GM21360 (cell line): ENCODE measurements around the gene ZC3H7A.

Experiments used
- ATAC-seq: cut with Tn5 transposase; IDR thresholded peaks from one replicate; pipeline ENCODE4 v1.9.1; 2021; ENCODE audit warnings: mild to moderate bottlenecking, moderate library complexity; ENCODE audit not compliant: unreplicated experiment

Gene ZC3H7A

GRCh38 chr16:11740567-11740966 lies 56.5 kb downstream of the ZC3H7A start:
- no peak for ATAC-seq

DNA sequence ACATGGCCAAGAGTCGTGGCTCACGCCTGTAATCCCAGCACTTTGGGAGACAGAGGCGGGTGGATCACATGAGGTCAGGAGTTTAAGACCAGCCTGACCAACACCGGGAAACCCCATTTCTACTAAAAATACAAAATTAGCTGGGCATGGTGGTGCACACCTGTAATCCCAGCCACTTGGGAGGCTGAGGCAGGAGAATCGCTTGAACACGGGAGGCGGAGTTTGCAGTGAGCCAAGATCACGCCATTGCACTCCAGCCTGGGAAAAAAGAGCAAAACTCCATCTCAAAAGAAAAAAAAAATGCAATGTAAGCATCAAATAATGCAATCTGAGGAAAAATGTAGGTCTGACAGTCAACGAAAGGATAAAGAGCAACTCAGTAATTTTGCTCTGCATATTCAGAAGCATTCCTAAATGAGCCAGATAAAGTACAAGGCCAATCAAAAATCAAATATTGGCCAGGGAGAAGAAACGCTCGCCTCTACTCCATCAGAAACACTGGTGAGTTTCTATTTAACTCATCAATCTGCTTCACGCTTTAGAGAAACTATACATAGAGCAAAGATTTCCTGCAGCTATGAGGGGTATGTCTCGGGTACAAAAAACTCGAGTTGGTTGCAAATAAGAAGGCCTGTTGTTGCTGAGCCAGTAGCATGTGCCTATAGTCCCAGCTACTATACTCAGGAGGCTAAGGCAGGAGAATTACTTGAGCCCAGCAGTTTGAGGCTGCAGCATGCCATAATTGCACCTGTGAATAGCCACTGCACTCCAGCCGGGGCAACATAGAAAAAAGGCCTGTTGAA lies 58.1 kb downstream of the ZC3H7A start:
- no peak for ATAC-seq

GRCh38 chr16:11737713-11738112 lies 59.3 kb downstream of the ZC3H7A start:
- no peak for ATAC-seq

GRCh38 chr16:11736903-11737302 lies 60.2 kb downstream of the ZC3H7A start:
- no peak for ATAC-seq

GRCh38 chr16:11735787-11736186 lies 61.3 kb downstream of the ZC3H7A start:
- no peak for ATAC-seq

DNA sequence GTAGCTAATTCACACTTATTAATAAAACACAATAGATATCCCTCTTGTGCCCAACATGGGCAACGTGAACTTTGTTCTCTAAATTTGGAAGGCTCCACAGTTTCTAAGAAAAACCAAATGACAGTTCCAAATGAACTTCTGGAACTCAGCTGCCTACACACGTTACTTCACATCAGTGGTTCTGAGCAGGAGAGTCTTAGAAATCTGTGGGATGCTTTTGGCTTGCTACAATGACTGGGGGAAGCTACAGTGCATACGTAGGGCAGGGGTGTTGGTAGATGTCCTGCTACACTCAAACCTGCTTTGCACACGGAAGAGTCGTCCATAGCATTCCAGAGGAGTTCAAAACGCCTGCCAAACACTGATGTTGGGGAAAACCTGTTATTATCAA lies 62.4 kb downstream of the ZC3H7A start:
- no peak for ATAC-seq

DNA sequence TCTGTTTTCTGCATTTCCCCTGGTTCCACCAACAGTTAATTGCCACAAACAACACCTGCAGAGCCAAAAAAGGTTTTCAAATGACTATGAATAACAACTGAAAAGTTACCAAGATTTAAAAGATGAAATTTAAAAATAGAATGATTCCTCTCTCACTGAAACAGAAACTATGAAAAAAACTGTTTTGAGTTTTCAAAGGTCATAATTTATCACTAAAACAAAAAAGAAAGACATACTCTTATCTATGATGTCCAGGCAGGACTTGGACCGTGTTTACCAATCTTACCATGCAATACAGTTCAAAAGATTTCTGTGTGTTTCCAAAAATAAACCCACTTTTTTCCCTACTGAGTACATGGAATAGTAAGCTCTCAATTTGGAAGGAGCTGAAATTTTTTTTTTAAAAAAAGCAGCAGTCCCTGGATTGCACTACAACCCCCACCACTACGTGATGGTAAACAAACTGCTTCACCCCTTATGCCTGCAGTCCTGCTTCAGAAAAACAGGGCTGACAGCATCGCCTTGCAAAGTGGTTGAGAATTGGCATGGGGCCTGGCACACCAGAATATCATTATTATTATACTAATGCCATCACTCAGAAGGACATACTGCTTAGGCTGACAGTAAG lies 62.9 kb downstream of the ZC3H7A start:
- no peak for ATAC-seq

- ATAC-seq, result no peak
Measured at GRCh38 chr16:11731222-11731621, 65.8 kb downstream of the ZC3H7A start.

DNA sequence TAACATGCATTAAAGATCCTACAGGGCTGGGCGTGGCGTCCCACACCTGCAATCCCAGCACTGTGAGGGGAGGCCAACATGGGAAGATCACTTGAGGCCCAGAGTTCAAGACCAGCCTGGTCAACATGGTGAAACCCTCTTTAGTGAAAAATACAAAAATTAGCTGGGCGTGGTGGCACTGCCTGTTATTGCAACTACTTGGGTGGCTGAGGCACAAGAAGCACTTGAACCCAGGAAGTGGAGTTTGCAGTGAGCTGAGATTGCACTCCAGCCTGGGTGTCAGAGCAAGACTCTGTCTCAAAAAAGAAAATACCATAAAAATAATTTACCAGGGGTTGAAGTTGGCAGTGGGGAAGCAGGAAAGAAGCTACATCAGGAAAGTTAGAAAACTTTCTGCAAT lies 67.3 kb downstream of the ZC3H7A start:
- no peak for ATAC-seq

GRCh38 chr16:11727796-11728543 lies 69.1 kb downstream of the ZC3H7A start:
- no peak for ATAC-seq

GRCh38 chr16:11726008-11726407 lies 71.0 kb downstream of the ZC3H7A start:
- no peak for ATAC-seq

DNA sequence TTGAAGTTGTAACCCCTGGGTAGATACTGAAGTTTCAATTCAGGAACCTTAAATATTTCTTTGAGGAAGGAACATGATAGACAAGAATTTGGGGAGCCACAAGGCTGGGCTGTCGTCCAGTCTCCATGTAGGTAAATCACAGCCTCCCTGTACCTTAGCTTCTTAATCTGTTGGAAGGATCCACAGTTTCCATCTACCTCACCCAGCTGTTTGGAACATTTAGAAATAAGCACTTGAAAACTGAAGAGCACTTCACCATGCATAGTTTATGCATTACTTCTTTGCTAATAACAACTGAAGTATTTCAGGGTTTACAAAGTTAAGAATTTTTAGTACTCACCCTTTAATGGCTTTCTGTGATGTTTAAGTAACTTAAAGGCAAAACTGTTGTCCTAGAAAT lies 71.6 kb downstream of the ZC3H7A start:
- ATAC-seq, result no peak

- no peak for ATAC-seq
Measured at GRCh38 chr16:11722468-11722808, 74.6 kb downstream of the ZC3H7A start.

DNA sequence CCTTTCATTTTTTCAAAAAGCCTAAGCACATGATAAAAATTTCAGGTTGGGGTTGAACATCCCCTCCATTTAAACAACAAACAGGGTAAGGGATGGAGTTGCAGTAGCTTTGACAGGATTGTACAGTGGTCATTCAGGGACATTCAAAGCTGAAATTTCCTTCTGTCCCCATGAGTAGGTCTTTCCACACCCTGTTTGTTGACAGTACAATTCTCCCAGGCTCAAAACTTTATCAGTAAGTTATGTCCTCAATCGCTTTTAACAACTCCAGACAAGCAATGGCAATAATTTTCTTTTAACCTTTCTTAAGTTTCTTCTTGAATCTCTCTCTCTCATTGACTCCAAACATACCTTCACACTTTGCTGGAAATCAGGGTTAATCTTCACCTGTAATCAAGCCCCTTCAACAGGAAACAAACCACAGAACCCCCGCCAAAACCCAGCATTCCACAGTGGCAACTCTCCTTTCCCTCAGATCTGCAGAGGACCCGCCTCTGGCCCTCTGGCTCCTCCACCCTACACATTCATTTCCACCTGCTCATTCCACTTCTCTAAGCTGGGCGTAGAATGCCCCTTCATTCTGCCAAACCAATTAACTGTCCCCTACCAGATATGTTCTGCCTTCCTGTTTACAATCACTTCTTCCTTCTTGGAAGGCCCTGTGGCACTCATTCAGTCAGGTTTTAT lies 75.1 kb downstream of the ZC3H7A start:
- no peak for ATAC-seq

DNA sequence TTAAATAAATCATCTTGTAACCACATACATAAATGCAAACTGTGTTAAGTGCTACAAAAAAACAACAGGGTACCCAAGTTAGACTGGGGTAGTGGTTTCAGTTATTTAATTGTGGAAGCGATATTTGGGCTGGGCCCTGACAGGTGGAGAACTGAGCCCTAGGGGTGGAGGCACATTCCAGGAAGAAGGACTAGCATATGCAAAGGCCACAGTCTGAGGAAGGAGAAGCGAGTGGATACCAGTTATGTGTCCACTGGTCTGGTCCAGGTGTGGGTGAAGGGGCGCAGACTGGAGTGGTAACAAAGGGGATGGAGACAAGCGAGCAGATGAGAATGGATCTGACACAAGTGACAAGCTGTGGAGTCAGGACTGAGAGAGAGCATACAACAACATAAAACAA lies 77.3 kb downstream of the ZC3H7A start:
- ATAC-seq, result no peak

- no peak for ATAC-seq
Measured at GRCh38 chr16:11719171-11719570, 77.9 kb downstream of the ZC3H7A start.

DNA sequence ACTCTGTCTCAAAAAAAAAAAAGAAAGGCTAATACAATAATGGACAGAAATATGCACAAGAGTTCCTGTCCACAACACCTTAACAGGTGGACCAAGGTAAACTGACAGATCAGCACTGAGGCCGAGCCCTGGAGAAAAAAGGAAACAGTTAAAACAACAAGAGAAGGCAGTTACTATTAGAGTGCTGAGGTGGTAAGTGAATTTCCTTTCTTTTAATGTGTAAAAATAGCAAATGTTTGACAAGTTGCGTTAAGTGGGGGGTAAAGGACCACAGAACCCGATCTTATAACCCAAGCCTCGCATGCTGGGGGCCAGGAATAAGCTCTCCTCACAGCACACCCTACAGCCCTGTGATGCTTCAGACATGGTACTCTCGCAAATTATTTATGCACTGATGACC lies 79.2 kb downstream of the ZC3H7A start:
- ATAC-seq, result no peak

DNA sequence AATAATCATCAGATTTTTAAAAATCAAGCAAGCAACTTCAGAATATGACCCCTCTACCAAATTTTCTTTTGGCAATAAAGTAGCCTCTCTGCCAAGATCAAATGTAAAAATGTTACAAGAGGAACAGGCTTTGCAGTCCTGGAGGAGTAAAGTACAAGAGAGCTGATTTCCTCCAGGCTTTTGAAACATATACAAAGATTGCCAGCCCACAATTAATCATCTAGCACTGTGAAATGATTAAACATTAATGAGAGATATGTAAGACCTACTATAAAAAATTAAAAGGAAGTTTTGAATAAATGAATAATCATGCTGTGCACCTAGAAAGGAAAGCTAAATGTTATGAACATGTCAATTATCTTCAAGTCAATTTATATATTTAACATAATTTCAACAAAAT lies 80.7 kb downstream of the ZC3H7A start:
- no peak for ATAC-seq

- ATAC-seq, result peak; percentile 55
Measured at GRCh38 chr16:11715246-11715947, 81.7 kb downstream of the ZC3H7A start.

DNA sequence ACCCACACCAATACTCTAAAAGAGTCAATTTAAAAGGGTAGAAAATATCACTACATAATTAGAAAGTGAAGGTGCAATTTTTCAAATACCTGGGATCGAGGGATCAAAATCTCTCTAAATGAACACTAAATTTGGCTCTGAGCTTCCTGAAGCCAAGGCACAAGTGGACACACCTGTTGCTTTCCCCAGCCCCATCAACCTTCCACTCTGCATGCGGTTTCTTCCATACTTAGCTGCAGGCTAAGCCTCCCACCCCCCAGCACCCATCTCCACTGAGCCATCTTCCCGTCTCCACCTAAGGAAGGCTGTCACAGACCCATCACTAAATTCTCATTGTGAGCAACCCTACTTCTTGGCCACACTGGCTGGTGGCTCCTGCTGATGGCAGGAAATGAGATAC lies 84.9 kb downstream of the ZC3H7A start:
- ATAC-seq, result no peak

DNA sequence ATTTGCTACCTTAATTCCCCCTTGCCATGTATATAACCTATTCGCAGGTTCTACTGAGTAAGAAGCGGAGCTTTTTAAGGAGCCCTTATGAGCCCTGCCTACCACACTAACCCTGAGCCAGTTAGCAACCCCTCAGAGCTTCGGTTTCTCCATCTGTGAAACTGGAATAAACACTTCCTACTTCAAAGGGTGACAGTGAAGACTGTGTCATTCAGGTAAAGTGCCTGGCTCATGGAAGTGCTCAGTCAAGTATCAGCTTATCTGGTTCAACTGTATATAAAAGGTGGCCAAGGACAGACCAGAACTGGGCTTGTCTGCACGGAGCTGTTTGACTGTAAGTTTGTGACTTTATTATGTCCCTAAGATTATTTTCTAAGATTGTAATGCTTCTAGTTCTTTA lies 85.4 kb downstream of the ZC3H7A start:
- ATAC-seq, result no peak
